ENCODE data around the gene PRTG.

GRCh38 chr15:55712363-55712762 lies 30.6 kb downstream of the PRTG start:
- no peak for TF ChIP-seq POLR2AphosphoS5 (IDR thresholded peaks at IDR 0.05; ENCODE audit: low read depth, low read length)
- TF ChIP-seq SIN3A (IDR thresholded peaks at IDR 0.05; ENCODE audit: borderline replicate concordance, insufficient read depth, low read length): no peak
